ENCODE results near the gene NDC1.

DNA sequence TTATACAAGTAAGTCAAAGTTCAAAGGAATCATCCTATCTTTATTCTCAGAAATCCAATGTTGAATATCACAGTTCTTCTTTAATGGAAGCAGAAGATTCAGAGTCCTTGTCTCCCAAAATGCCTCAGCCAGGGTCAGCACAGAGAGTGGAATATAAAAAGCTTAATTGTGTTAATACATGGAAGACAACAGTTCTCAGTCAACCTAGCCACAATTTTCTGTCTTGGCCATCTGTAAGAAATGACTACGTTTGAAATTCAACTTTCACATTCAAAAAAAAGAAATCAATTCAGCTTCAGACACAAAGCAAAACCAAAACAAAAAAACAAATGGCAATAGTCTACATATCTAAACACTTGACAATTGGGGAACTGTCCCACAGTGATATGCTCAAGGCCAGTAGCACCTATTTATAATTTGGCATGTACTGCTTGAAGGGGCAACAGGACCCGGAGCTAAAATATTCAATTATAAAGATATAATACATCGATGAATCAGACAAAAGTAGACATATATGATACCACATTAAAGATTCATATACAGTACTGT lies 71.8 kb downstream of the NDC1 start:
- TF ChIP-seq EZH2 (IDR thresholded peaks at IDR 0.05; ENCODE audit: borderline replicate concordance, low read depth, low read length, severe bottlenecking) = no peak
- no peak for TF ChIP-seq POLR2AphosphoS5 (IDR thresholded peaks at IDR 0.05; ENCODE audit: insufficient read depth, low read depth, low read length)
- TF ChIP-seq, protein P1, sequence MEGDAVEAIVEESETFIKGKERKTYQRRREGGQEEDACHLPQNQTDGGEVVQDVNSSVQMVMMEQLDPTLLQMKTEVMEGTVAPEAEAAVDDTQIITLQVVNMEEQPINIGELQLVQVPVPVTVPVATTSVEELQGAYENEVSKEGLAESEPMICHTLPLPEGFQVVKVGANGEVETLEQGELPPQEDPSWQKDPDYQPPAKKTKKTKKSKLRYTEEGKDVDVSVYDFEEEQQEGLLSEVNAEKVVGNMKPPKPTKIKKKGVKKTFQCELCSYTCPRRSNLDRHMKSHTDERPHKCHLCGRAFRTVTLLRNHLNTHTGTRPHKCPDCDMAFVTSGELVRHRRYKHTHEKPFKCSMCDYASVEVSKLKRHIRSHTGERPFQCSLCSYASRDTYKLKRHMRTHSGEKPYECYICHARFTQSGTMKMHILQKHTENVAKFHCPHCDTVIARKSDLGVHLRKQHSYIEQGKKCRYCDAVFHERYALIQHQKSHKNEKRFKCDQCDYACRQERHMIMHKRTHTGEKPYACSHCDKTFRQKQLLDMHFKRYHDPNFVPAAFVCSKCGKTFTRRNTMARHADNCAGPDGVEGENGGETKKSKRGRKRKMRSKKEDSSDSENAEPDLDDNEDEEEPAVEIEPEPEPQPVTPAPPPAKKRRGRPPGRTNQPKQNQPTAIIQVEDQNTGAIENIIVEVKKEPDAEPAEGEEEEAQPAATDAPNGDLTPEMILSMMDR (IDR thresholded peaks at IDR 0.05; ENCODE audit: extremely low read depth in 1 of 2, insufficient read depth in 1 of 2, low read depth in 1 of 2, low read length in 2 of 2) = no peak
- TF ChIP-seq JUN (IDR thresholded peaks at IDR 0.05; ENCODE audit: borderline replicate concordance, insufficient read depth, insufficient read length, low read depth) = no peak

All from endothelial cell of umbilical vein (primary cell).